ENCODE measurements around the gene BATF.

The BATF gene

GRCh38 chr14:75577090-75577489 is 54.8 kb downstream of the BATF start:
- no peaks in the 10 kb centered on the region for H3K9me3 Mint-ChIP-seq
- no peak overlapping the region for H3K4me3 Mint-ChIP-seq
- peaks cover 6% of the 10 kb centered on the region for H3K36me3 Mint-ChIP-seq
- peak overlapping the region; percentile 80 for H3K27ac Mint-ChIP-seq
- DNase-seq (ENCODE audit: low spot score in 2 of 2) (no peak), ATAC-seq (peak; percentile 9)
- H3K4me1 Mint-ChIP-seq: peaks cover 30% of the 10 kb centered on the region

- peaks cover 27% of the 10 kb centered on the region for H3K4me1 Mint-ChIP-seq
- DNase-seq (ENCODE audit: low spot score in 2 of 2) (peak; percentile 58 to 86), ATAC-seq (peak; percentile 93)
- peak overlapping the region; percentile 80 for H3K27ac Mint-ChIP-seq
- H3K4me3 Mint-ChIP-seq: no peak overlapping the region
- H3K9me3 Mint-ChIP-seq: no peaks in the 10 kb centered on the region
- H3K36me3 Mint-ChIP-seq: no peaks in the 10 kb centered on the region
These were observed 55.4 kb downstream of the BATF start for GRCh38 chr14:75577729-75578101.

GRCh38 chr14:75578102-75578785 is 56.0 kb downstream of the BATF start, which contains the start of gene FLVCR2:
Gene FLVCR2, plus strand, starts transcription at chr14:75578620. Its CDS starts 353 bp downstream, at chr14:75578973.
- no peaks in the 10 kb centered on the region for H3K9me3 Mint-ChIP-seq
- no peaks in the 10 kb centered on the region for H3K36me3 Mint-ChIP-seq
- H3K4me3 Mint-ChIP-seq: no peak within 1 kb of the TSS
- H3K27ac Mint-ChIP-seq: peak within 1 kb of the TSS; percentile 80
- DNase-seq (ENCODE audit: low spot score in 2 of 2) (peak; percentile 29 to 72), ATAC-seq (peak; percentile 74)
- H3K4me1 Mint-ChIP-seq: peaks cover 27% of the 10 kb centered on the region

GRCh38 chr14:75578786-75579337 is 56.6 kb downstream of the BATF start:
- Mint-ChIP-seq H3K4me1 (peaks cover 27% of the 10 kb centered on the region), H3K4me3 (no peak overlapping the region), H3K36me3 (no peaks in the 10 kb centered on the region), H3K9me3 (no peaks in the 10 kb centered on the region), H3K27ac (no peak overlapping the region)
- ATAC-seq: no peak
- no peak for DNase-seq (ENCODE audit: low spot score in 2 of 2)

- ATAC-seq (no peak), DNase-seq (ENCODE audit: low spot score in 2 of 2) (no peak)
- no peak overlapping the region for H3K27ac Mint-ChIP-seq
- H3K9me3 Mint-ChIP-seq: no peaks in the 10 kb centered on the region
- peaks cover 27% of the 10 kb centered on the region for H3K4me1 Mint-ChIP-seq
- H3K36me3 Mint-ChIP-seq: no peaks in the 10 kb centered on the region
- H3K4me3 Mint-ChIP-seq: no peak overlapping the region
These were observed 57.1 kb downstream of the BATF start for GRCh38 chr14:75579338-75579864.

GRCh38 chr14:75579882-75580281 is 57.6 kb downstream of the BATF start:
- Mint-ChIP-seq H3K36me3 (no peaks in the 10 kb centered on the region), H3K4me3 (no peak overlapping the region), H3K27ac (no peak overlapping the region), H3K9me3 (no peaks in the 10 kb centered on the region), H3K4me1 (peaks cover 27% of the 10 kb centered on the region)
- DNase-seq (ENCODE audit: low spot score in 2 of 2): no peak
- ATAC-seq: no peak

- Mint-ChIP-seq H3K4me1 (no peaks in the 10 kb centered on the region), H3K27ac (no peak overlapping the region), H3K36me3 (no peaks in the 10 kb centered on the region), H3K4me3 (no peak overlapping the region), H3K9me3 (peaks cover 2% of the 10 kb centered on the region)
- ATAC-seq (no peak), DNase-seq (ENCODE audit: low spot score in 2 of 2) (no peak)
These were observed 65.1 kb downstream of the BATF start for GRCh38 chr14:75587388-75587787.

- DNase-seq (ENCODE audit: low spot score in 2 of 2): no peak
- Mint-ChIP-seq H3K4me1 (no peaks in the 10 kb centered on the region), H3K4me3 (no peak overlapping the region), H3K27ac (no peak overlapping the region), H3K9me3 (peaks cover 2% of the 10 kb centered on the region), H3K36me3 (no peaks in the 10 kb centered on the region)
- ATAC-seq: no peak
These were observed 67.7 kb downstream of the BATF start for GRCh38 chr14:75589931-75590330.

- no peak for ATAC-seq
- Mint-ChIP-seq H3K9me3 (peaks cover 2% of the 10 kb centered on the region), H3K36me3 (no peaks in the 10 kb centered on the region), H3K4me1 (no peaks in the 10 kb centered on the region), H3K4me3 (no peak overlapping the region), H3K27ac (no peak overlapping the region)
- DNase-seq (ENCODE audit: low spot score in 2 of 2): no peak
These were observed 69.2 kb downstream of the BATF start for GRCh38 chr14:75591331-75591946.

GRCh38 chr14:75591987-75592575 is 69.8 kb downstream of the BATF start:
- Mint-ChIP-seq H3K4me1 (no peaks in the 10 kb centered on the region), H3K27ac (no peak overlapping the region), H3K9me3 (peaks cover 2% of the 10 kb centered on the region), H3K36me3 (no peaks in the 10 kb centered on the region), H3K4me3 (no peak overlapping the region)
- DNase-seq (ENCODE audit: low spot score in 2 of 2): no peak
- no peak for ATAC-seq

- no peaks in the 10 kb centered on the region for H3K36me3 Mint-ChIP-seq
- H3K4me3 Mint-ChIP-seq: no peak overlapping the region
- DNase-seq (ENCODE audit: low spot score in 2 of 2) (no peak), ATAC-seq (no peak)
- H3K9me3 Mint-ChIP-seq: peaks cover 2% of the 10 kb centered on the region
- no peaks in the 10 kb centered on the region for H3K4me1 Mint-ChIP-seq
- no peak overlapping the region for H3K27ac Mint-ChIP-seq
These were observed 73.0 kb downstream of the BATF start for GRCh38 chr14:75595226-75595625.
